Neuronal stem cell (in vitro differentiated cells): ENCODE measurements around the gene SEPTIN12.

Experiments
- DNase-seq: peaks from one replicate; pipeline ENCODE4 v3.0.0-alpha.2; 2013; ENCODE audit warnings: low spot score
- H2AFZ ChIP-seq: one replicate; pipeline ENCODE4 v1.6.1; 2013; ENCODE audit warnings: mild to moderate bottlenecking, low read length, inconsistent platforms
- H2AK5ac ChIP-seq: 2 replicates; pipeline ENCODE4 v1.6.1; 2013; ENCODE audit warnings: low read depth, mild to moderate bottlenecking, inconsistent platforms, low read length, moderate library complexity, mixed read lengths
- H2BK120ac ChIP-seq: 2 replicates; pipeline ENCODE4 v1.6.1; 2013; ENCODE audit warnings: low read depth, mild to moderate bottlenecking, inconsistent platforms, low read length, moderate library complexity, mixed read lengths
- H2BK12ac ChIP-seq: one replicate; pipeline ENCODE4 v1.6.1; 2013; ENCODE audit warnings: low read length, inconsistent platforms
- H2BK15ac ChIP-seq: 2 replicates; pipeline ENCODE4 v1.6.1; 2013; ENCODE audit warnings: mild to moderate bottlenecking, low read length, inconsistent platforms, mixed read lengths
- H2BK5ac ChIP-seq: one replicate; pipeline ENCODE4 v1.6.1; 2013; ENCODE audit warnings: inconsistent platforms, mild to moderate bottlenecking, low read length, moderate library complexity
- H3K14ac ChIP-seq: one replicate; pipeline ENCODE4 v1.6.1; 2013; ENCODE audit warnings: low read length, inconsistent platforms
- H3K18ac ChIP-seq: 2 replicates; pipeline ENCODE4 v1.6.1; 2013; ENCODE audit warnings: low read length, inconsistent platforms
- H3K23ac ChIP-seq: 2 replicates; pipeline ENCODE4 v1.6.1; 2013; ENCODE audit warnings: low read depth, mild to moderate bottlenecking, mixed read lengths, low read length, inconsistent platforms; ENCODE audit not compliant: poor library complexity
- H3K27ac ChIP-seq: replicated peaks from 3 replicates; pipeline ENCODE4 v1.5.1; 2013; ENCODE audit warnings: low read length, inconsistent platforms
- H3K27me3 ChIP-seq, 3 experiments: 2 replicates each; pipeline ENCODE4 v1.6.1; 2013; ENCODE audit warnings: low read length in 3 of 3, mild to moderate bottlenecking in 2 of 3, inconsistent platforms in 1 of 3, low read depth in 1 of 3, mixed read lengths in 1 of 3, moderate library complexity in 1 of 3; ENCODE audit not compliant: control insufficient read depth in 3 of 3, insufficient read depth in 3 of 3
- H3K36me3 ChIP-seq, 2 donors: replicated peaks in 1 of 2; 2 replicates each; pipeline ENCODE4 v1.6.1; 2013; ENCODE audit warnings: low read length in 2 of 2; ENCODE audit not compliant: control insufficient read depth in 2 of 2, insufficient read depth in 2 of 2
- H3K4ac ChIP-seq: 2 replicates; pipeline ENCODE4 v1.6.1; 2013; ENCODE audit warnings: inconsistent platforms, mild to moderate bottlenecking, low read length, moderate library complexity
- H3K4me1 ChIP-seq, 2 donors: 1 replicate in 1 of 2; 2 replicates in 1 of 2; pipeline ENCODE4 v1.6.1; 2013; ENCODE audit warnings: low read length in 2 of 2, low read depth in 1 of 2; ENCODE audit not compliant: control insufficient read depth in 2 of 2, insufficient read depth in 1 of 2
- H3K4me2 ChIP-seq: one replicate; pipeline ENCODE4 v1.6.1; 2013; ENCODE audit warnings: mild to moderate bottlenecking, low read length, inconsistent platforms; ENCODE audit not compliant: insufficient read depth, poor library complexity, severe bottlenecking
- H3K4me3 ChIP-seq, 2 donors: 2 replicates each; pipeline ENCODE4 v1.5.1; 2013; ENCODE audit warnings: low read length in 2 of 2, mild to moderate bottlenecking in 2 of 2, inconsistent platforms in 1 of 2, moderate library complexity in 1 of 2
- H3K79me1 ChIP-seq: one replicate; pipeline ENCODE4 v1.6.1; 2013; ENCODE audit warnings: low read depth, mild to moderate bottlenecking, inconsistent platforms, low read length, moderate library complexity
- H3K9ac ChIP-seq: one replicate; pipeline ENCODE4 v1.6.1; 2013; ENCODE audit warnings: mild to moderate bottlenecking, low read depth, low read length, inconsistent platforms; ENCODE audit not compliant: poor library complexity
- H3K9me3 ChIP-seq, 2 donors: replicated peaks in 1 of 2; 2 replicates each; pipeline versions ENCODE3 to v1.6.1; 2013; ENCODE audit warnings: low read length in 2 of 2, mild to moderate bottlenecking in 2 of 2, inconsistent platforms in 1 of 2, low read depth in 1 of 2, mixed read lengths in 1 of 2, moderate library complexity in 1 of 2; ENCODE audit not compliant: control insufficient read depth in 2 of 2, insufficient read depth in 1 of 2
- H4K8ac ChIP-seq: one replicate; pipeline ENCODE4 v1.6.1; 2013; ENCODE audit warnings: low read depth, mild to moderate bottlenecking, inconsistent platforms, low read length, moderate library complexity
- H4K91ac ChIP-seq: one replicate; pipeline ENCODE4 v1.6.1; 2013; ENCODE audit warnings: low read length, low read depth, mild to moderate bottlenecking, inconsistent platforms; ENCODE audit not compliant: poor library complexity
- WGBS, 2 donors: extraction: QIAGEN DNeasy Blood & Tissue Kit; methylation state at CpG; one replicate each; pipeline ENCODE4 v1.1.7; 2013; ENCODE audit warnings: missing lambda C conversion rate in 2 of 2, mixed read lengths in 1 of 2; ENCODE audit not compliant: insufficient read length in 2 of 2, insufficient replicate concordance in 1 of 2; ENCODE audit errors: extremely low coverage in 2 of 2; 5-methylcytosine and 5-hydroxymethylcytosine counted together

Gene SEPTIN12

GRCh38 chr16:4803401-4803844, 15.3 kb upstream of the SEPTIN12 start:
- no peak overlapping the region for H4K91ac ChIP-seq
- no peaks in the 10 kb centered on the region for H3K9me3 ChIP-seq
- H3K79me1 ChIP-seq, result peaks cover 2% of the 10 kb centered on the region
- no peak overlapping the region for H3K9ac ChIP-seq
- H2BK12ac ChIP-seq, result no peak overlapping the region
- H3K36me3 ChIP-seq, result peaks cover 30 to 51% of the 10 kb centered on the region in 2 donors
- H2BK5ac ChIP-seq, result no peak overlapping the region
- H3K4me1 ChIP-seq, result peaks cover 5 to 14% of the 10 kb centered on the region in 2 donors
- no peak overlapping the region for H2AK5ac ChIP-seq
- DNase-seq, result no peak
- H3K27ac ChIP-seq, result no peak overlapping the region
- no peak overlapping the region for H3K4me2 ChIP-seq
- H3K18ac ChIP-seq, result no peak overlapping the region
- no peak overlapping the region for H3K14ac ChIP-seq
- H2BK120ac ChIP-seq, result no peak overlapping the region
- H2BK15ac ChIP-seq, result no peak overlapping the region
- no peak overlapping the region for H3K4ac ChIP-seq
- H3K23ac ChIP-seq, result no peak overlapping the region
- H2AFZ ChIP-seq, result peak overlapping the region; percentile 100
- no CpG with 5 or more reads among the region's 8 CpGs for WGBS, 2 donors
- peak overlapping the region in 1 of 2 donors; percentile 94 for H3K4me3 ChIP-seq
- peak overlapping the region; percentile 43 for H4K8ac ChIP-seq
- H3K27me3 ChIP-seq, result no peaks in the 10 kb centered on the region

GRCh38 chr16:4802659-4803287, 14.6 kb upstream of the SEPTIN12 start:
- peaks cover 2% of the 10 kb centered on the region for H3K79me1 ChIP-seq
- peaks cover 5 to 14% of the 10 kb centered on the region in 2 donors for H3K4me1 ChIP-seq
- no peak overlapping the region for H2BK5ac ChIP-seq
- peak overlapping the region; percentile 96 for H3K9ac ChIP-seq
- no peaks in the 10 kb centered on the region for H3K9me3 ChIP-seq
- H2BK15ac ChIP-seq, result no peak overlapping the region
- H3K4me2 ChIP-seq, result peak overlapping the region; percentile 95
- H3K27ac ChIP-seq, result peak overlapping the region; percentile 98
- H3K18ac ChIP-seq, result peak overlapping the region; percentile 99
- H3K4me3 ChIP-seq, result peak overlapping the region; percentile 94 to 97
- no peaks in the 10 kb centered on the region for H3K27me3 ChIP-seq
- H3K4ac ChIP-seq, result no peak overlapping the region
- H2AK5ac ChIP-seq, result no peak overlapping the region
- H4K8ac ChIP-seq, result no peak overlapping the region
- no CpG with 5 or more reads among the region's 59 CpGs for WGBS, 2 donors
- H2BK120ac ChIP-seq, result no peak overlapping the region
- peak overlapping the region; percentile 89 for H3K23ac ChIP-seq
- peaks cover 28 to 47% of the 10 kb centered on the region in 2 donors for H3K36me3 ChIP-seq
- H3K14ac ChIP-seq, result no peak overlapping the region
- H2BK12ac ChIP-seq, result no peak overlapping the region
- H2AFZ ChIP-seq, result peak overlapping the region; percentile 100
- no peak overlapping the region for H4K91ac ChIP-seq
- DNase-seq, result peak; percentile 92

GRCh38 chr16:4801962-4802658, 14.0 kb upstream of the SEPTIN12 start, which contains the start of gene ROGDI:
Gene ROGDI (minus strand): TSS chr16:4802633. CDS start chr16:4802571, 62 bp downstream.
- no peak within 1 kb of the TSS for H2BK12ac ChIP-seq
- peak within 1 kb of the TSS; percentile 100 for H2AFZ ChIP-seq
- peak; percentile 74 for DNase-seq
- H3K14ac ChIP-seq, result peak within 1 kb of the TSS; percentile 60
- H2BK120ac ChIP-seq, result no peak within 1 kb of the TSS
- H2AK5ac ChIP-seq, result peak within 1 kb of the TSS; percentile 53
- peaks cover 27 to 41% of the 10 kb centered on the region in 2 donors for H3K36me3 ChIP-seq
- no peaks in the 10 kb centered on the region for H3K27me3 ChIP-seq
- H4K8ac ChIP-seq, result peak within 1 kb of the TSS; percentile 43
- H3K9ac ChIP-seq, result peak within 1 kb of the TSS; percentile 96
- peak within 1 kb of the TSS; percentile 98 for H3K23ac ChIP-seq
- peak within 1 kb of the TSS; percentile 95 for H3K4me2 ChIP-seq
- WGBS, 2 donors, result no CpG with 5 or more reads among the region's 70 CpGs
- peak within 1 kb of the TSS; percentile 94 to 97 for H3K4me3 ChIP-seq
- peaks cover 2% of the 10 kb centered on the region for H3K79me1 ChIP-seq
- H3K9me3 ChIP-seq, result no peaks in the 10 kb centered on the region
- H3K4ac ChIP-seq, result no peak within 1 kb of the TSS
- H2BK5ac ChIP-seq, result peak within 1 kb of the TSS; percentile 43
- no peak within 1 kb of the TSS for H4K91ac ChIP-seq
- H3K18ac ChIP-seq, result peak within 1 kb of the TSS; percentile 99
- peak within 1 kb of the TSS; percentile 98 for H3K27ac ChIP-seq
- peaks cover 5 to 14% of the 10 kb centered on the region in 2 donors for H3K4me1 ChIP-seq
- peak within 1 kb of the TSS; percentile 68 for H2BK15ac ChIP-seq
